Measurements from ENCODE around the gene COMTD1. TPM values are rescaled to one million over a fixed set of nuclear protein-coding genes. Genes with fewer than 3 reads are reported as not detected.

The COMTD1 gene
- total and polyA plus RNA-seq, 2 of the 13 experiments (the other 11 are each of a cell fraction or from before 2014, with no cell fraction given) = 11.8 to 18.4 TPM

DNA sequence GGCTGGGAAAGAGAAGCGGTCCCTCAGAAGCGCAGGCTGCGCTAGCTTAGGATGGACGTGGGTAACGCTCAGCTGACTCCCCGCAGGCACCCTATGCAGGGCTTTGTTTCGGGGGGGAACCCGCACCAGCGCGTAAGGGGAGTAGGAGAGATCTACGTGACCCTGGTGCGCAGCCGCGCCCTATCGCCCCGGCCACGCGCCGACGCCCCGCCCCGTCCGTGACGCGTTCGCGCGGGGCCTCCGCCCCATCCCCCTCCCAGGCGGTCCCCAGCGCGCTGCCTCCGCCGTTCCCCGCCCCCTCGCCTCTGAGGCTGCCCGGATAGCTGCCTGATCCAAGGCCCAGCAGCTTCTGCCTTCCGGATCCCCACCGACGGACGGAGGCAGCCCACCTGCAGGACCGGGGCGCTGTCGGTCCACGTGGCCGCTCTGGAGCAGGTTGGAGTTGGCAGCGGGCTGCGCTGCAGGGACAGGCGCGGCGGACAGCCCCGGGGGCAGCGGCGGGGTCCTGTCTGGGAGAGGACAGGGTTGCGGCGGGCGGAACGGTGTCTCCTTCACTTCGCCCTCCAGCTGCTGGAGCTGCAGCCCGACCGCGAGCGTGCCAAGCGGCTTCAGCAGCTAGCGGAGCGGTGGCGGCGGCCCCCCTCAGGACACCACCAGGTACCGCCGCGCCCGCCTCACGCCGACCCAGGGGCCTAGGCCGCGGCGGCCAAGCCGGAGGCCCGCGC lies 25.3 kb downstream of the COMTD1 start, which contains the start of gene VDAC2 (continued):
- TF ChIP-seq ZNF382 (CRISPR knock-in tag; IDR thresholded peaks at IDR 0.05; ENCODE audit: borderline replicate concordance) (no peak), ZNF331 (CRISPR knock-in tag; IDR thresholded peaks at IDR 0.05) (peak; percentile 74), MYC (CRISPR knock-in tag; IDR thresholded peaks at IDR 0.05; ENCODE audit: borderline replicate concordance) (peak; percentile 92), KMT2B (CRISPR knock-in tag; IDR thresholded peaks at IDR 0.05) (peak; percentile 88), RELA (CRISPR knock-in tag; IDR thresholded peaks at IDR 0.05) (peak; percentile 90; the same call in 1 of the 2 replicates), ZC3H13 (CRISPR knock-in tag; IDR thresholded peaks at IDR 0.05) (peak; percentile 82), ZNF589 (CRISPR knock-in tag; conservative IDR thresholded peaks at IDR 0.05) (peak; percentile 68; the same call in 1 of the 2 replicates), ISL2 (CRISPR knock-in tag; IDR thresholded peaks at IDR 0.05) (peak; percentile 59; the same call in 1 of the 2 replicates), GATAD1 (CRISPR knock-in tag; IDR thresholded peaks at IDR 0.05) (peak; percentile 92), ZNF205 (CRISPR knock-in tag; IDR thresholded peaks at IDR 0.05) (peak; percentile 86), CC2D1A (CRISPR knock-in tag; IDR thresholded peaks at IDR 0.05) (no peak), GZF1 (CRISPR knock-in tag; IDR thresholded peaks at IDR 0.05) (0 out of 2 replicates have a peak, but pooled peaks have one; percentile 63), ZFP1 (CRISPR knock-in tag; IDR thresholded peaks at IDR 0.05) (no peak), ZNF530 (CRISPR knock-in tag; IDR thresholded peaks at IDR 0.05; ENCODE audit: low read depth) (no peak), ZNF441 (CRISPR knock-in tag; IDR thresholded peaks at IDR 0.05; ENCODE audit: borderline replicate concordance) (peak; percentile 71; the same call in 1 of the 2 replicates), ZNF761 (CRISPR knock-in tag; conservative IDR thresholded peaks at IDR 0.05) (peak; percentile 60; the same call in 1 of the 2 replicates), ZNF550 (CRISPR knock-in tag; IDR thresholded peaks at IDR 0.05; ENCODE audit: borderline replicate concordance) (no peak), ZNF354B (CRISPR knock-in tag; IDR thresholded peaks at IDR 0.05) (no peak; the same call in 1 of the 2 replicates), U2AF2 (IDR thresholded peaks at IDR 0.05; ENCODE audit: low read depth, low read length) (no peak), ZFX (CRISPR knock-in tag; IDR thresholded peaks at IDR 0.05; ENCODE audit: low read depth) (peak; percentile 96), ZNF160 (CRISPR knock-in tag; IDR thresholded peaks at IDR 0.05) (no peak), BRCA1 (CRISPR knock-in tag; IDR thresholded peaks at IDR 0.05) (no peak)
- TF ChIP-seq, protein P1, sequence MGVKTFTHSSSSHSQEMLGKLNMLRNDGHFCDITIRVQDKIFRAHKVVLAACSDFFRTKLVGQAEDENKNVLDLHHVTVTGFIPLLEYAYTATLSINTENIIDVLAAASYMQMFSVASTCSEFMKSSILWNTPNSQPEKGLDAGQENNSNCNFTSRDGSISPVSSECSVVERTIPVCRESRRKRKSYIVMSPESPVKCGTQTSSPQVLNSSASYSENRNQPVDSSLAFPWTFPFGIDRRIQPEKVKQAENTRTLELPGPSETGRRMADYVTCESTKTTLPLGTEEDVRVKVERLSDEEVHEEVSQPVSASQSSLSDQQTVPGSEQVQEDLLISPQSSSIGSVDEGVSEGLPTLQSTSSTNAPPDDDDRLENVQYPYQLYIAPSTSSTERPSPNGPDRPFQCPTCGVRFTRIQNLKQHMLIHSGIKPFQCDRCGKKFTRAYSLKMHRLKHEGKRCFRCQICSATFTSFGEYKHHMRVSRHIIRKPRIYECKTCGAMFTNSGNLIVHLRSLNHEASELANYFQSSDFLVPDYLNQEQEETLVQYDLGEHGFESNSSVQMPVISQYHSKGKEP (CRISPR knock-in tag; IDR thresholded peaks at IDR 0.05) = 0 out of 2 replicates have a peak, but pooled peaks have one; percentile 25
- TF ChIP-seq, protein P2, sequence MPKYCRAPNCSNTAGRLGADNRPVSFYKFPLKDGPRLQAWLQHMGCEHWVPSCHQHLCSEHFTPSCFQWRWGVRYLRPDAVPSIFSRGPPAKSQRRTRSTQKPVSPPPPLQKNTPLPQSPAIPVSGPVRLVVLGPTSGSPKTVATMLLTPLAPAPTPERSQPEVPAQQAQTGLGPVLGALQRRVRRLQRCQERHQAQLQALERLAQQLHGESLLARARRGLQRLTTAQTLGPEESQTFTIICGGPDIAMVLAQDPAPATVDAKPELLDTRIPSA (CRISPR knock-in tag; IDR thresholded peaks at IDR 0.05; ENCODE audit: borderline replicate concordance) = 0 out of 2 replicates have a peak, but pooled peaks have one; percentile 88
- TF ChIP-seq, protein P3, sequence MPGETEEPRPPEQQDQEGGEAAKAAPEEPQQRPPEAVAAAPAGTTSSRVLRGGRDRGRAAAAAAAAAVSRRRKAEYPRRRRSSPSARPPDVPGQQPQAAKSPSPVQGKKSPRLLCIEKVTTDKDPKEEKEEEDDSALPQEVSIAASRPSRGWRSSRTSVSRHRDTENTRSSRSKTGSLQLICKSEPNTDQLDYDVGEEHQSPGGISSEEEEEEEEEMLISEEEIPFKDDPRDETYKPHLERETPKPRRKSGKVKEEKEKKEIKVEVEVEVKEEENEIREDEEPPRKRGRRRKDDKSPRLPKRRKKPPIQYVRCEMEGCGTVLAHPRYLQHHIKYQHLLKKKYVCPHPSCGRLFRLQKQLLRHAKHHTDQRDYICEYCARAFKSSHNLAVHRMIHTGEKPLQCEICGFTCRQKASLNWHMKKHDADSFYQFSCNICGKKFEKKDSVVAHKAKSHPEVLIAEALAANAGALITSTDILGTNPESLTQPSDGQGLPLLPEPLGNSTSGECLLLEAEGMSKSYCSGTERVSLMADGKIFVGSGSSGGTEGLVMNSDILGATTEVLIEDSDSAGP (CRISPR knock-in tag; IDR thresholded peaks at IDR 0.05; ENCODE audit: borderline replicate concordance) = peak; percentile 87
- TF ChIP-seq, protein P4, sequence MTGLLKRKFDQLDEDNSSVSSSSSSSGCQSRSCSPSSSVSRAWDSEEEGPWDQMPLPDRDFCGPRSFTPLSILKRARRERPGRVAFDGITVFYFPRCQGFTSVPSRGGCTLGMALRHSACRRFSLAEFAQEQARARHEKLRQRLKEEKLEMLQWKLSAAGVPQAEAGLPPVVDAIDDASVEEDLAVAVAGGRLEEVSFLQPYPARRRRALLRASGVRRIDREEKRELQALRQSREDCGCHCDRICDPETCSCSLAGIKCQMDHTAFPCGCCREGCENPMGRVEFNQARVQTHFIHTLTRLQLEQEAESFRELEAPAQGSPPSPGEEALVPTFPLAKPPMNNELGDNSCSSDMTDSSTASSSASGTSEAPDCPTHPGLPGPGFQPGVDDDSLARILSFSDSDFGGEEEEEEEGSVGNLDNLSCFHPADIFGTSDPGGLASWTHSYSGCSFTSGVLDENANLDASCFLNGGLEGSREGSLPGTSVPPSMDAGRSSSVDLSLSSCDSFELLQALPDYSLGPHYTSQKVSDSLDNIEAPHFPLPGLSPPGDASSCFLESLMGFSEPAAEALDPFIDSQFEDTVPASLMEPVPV (CRISPR knock-in tag; IDR thresholded peaks at IDR 0.05) = peak; percentile 87; the same call in 1 of the 2 replicates
